BLaER1 treated with 17β-estradiol and CSF1 and Interleukin-3, amounts not matched to agents 10 nM and 100 nM (cell line): ENCODE results near the gene TOMM6.

Experiments used
- H3K27ac ChIP-seq, 11 experiments: shearing (Covaris generic); formaldehyde crosslinking; 2 replicates each; pipeline ENCODE4 v1.8.1; 2022
- H3K27me3 ChIP-seq, 11 experiments: shearing (Covaris generic); formaldehyde crosslinking; 2 replicates each; pipeline ENCODE4 v1.8.1; 2022
- H3K36me3 ChIP-seq, 11 experiments: shearing (Covaris generic); formaldehyde crosslinking; 2 replicates each; pipeline ENCODE4 v1.8.1; 2022
- H3K4me1 ChIP-seq, 10 experiments: shearing (Covaris generic); formaldehyde crosslinking; 2 replicates each; pipeline ENCODE4 v1.8.1; 2022
- H3K4me2 ChIP-seq, 11 experiments: shearing (Covaris generic); formaldehyde crosslinking; 2 replicates each; pipeline ENCODE4 v1.8.1; 2022
- H3K4me3 ChIP-seq, 10 experiments: shearing (Covaris generic); formaldehyde crosslinking; 2 replicates each; pipeline ENCODE4 v1.8.1; 2022
- H3K9ac ChIP-seq, 11 experiments: shearing (Covaris generic); formaldehyde crosslinking; 2 replicates each; pipeline ENCODE4 v1.8.1; 2022
- H3K9me3 ChIP-seq, 11 experiments: shearing (Covaris generic); formaldehyde crosslinking; replicated peaks in 1 of 11; 2 replicates each; pipeline ENCODE4 v1.8.1; 2022
- H4K20me1 ChIP-seq, 11 experiments: shearing (Covaris generic); formaldehyde crosslinking; 2 replicates each; pipeline ENCODE4 v1.8.1; 2022
- Cebpa-rat ChIP-seq, 11 experiments: shearing (Covaris generic); IDR thresholded peaks; 2 replicates each; pipeline ENCODE4 v1.8.1; 2022

TOMM6 gene

GRCh38 chr6:41787219-41787917 is at the start of gene TOMM6:
TOMM6 (plus strand) TSS chr6:41787694; CDS start chr6:41787698, 4 bp downstream.
- Histone ChIP-seq H3K36me3 (peaks cover 31 to 41% (median 38%) of the 10 kb centered on the region in 11 experiments), H3K4me2 (peak within 1 kb of the TSS; percentile 93 to 99 (median 98)), H4K20me1 (peaks cover 0 to 24% (median 8%) of the 10 kb centered on the region in 11 experiments; a peak in 12 of 22 replicates), H3K27ac (peak within 1 kb of the TSS; percentile 79 to 98 (median 95)), H3K9me3 (no peaks in the 10 kb centered on the region), H3K4me3 (peak within 1 kb of the TSS; percentile 84 to 99 (median 96)), H3K9ac (peak within 1 kb of the TSS; percentile 89 to 99 (median 96)), H3K4me1 (peaks cover 40 to 55% (median 44%) of the 10 kb centered on the region in 10 experiments), H3K27me3 (no peaks in the 10 kb centered on the region)
- TF ChIP-seq Cebpa-rat (IDR thresholded peaks at IDR 0.05), result no peak

GRCh38 chr6:41739041-41739440 is 48.5 kb upstream of the TOMM6 start:
- no peak for TF ChIP-seq Cebpa-rat (IDR thresholded peaks at IDR 0.05)
- Histone ChIP-seq H3K4me3 (no peak overlapping the region), H3K36me3 (no peaks in the 10 kb centered on the region), H3K4me1 (peaks cover 8 to 33% (median 18%) of the 10 kb centered on the region in 10 experiments), H3K27me3 (no peaks in the 10 kb centered on the region), H3K4me2 (no peak overlapping the region), H3K9ac (no peak overlapping the region), H4K20me1 (no peaks in the 10 kb centered on the region), H3K9me3 (no peaks in the 10 kb centered on the region), H3K27ac (no peak overlapping the region)

- peak overlapping the region in 1 of 11 experiments; percentile 42; a peak in 1 of 22 replicates for H3K4me2 ChIP-seq
- H3K9ac ChIP-seq, result peak overlapping the region in 2 of 11 experiments; percentile 24 to 43; a peak in 2 of 22 replicates
- no peaks in the 10 kb centered on the region for H3K36me3 ChIP-seq
- no peak overlapping the region for H3K4me3 ChIP-seq
- peaks cover 8 to 34% (median 18%) of the 10 kb centered on the region in 10 experiments for H3K4me1 ChIP-seq
- no peaks in the 10 kb centered on the region for H3K27me3 ChIP-seq
- no peak for TF ChIP-seq Cebpa-rat (IDR thresholded peaks at IDR 0.05)
- H4K20me1 ChIP-seq, result no peaks in the 10 kb centered on the region
- peak overlapping the region in 4 of 11 experiments; percentile 5 to 20 (median 16); a peak in 2 of 22 replicates for H3K27ac ChIP-seq
- H3K9me3 ChIP-seq, result no peaks in the 10 kb centered on the region
Observed at GRCh38 chr6:41740366-41741162, 46.9 kb upstream of the TOMM6 start.

- H3K27ac ChIP-seq, result no peak overlapping the region
- H3K4me2 ChIP-seq, result peak overlapping the region in 2 of 11 experiments; percentile 33 to 42; a peak in 2 of 22 replicates
- H3K27me3 ChIP-seq, result no peaks in the 10 kb centered on the region
- TF ChIP-seq Cebpa-rat (IDR thresholded peaks at IDR 0.05), result no peak
- no peak overlapping the region for H3K9ac ChIP-seq
- no peaks in the 10 kb centered on the region for H3K9me3 ChIP-seq
- no peak overlapping the region for H3K4me3 ChIP-seq
- peaks cover 0 to 23% (median 9%) of the 10 kb centered on the region in 10 experiments; a peak in 11 of 20 replicates for H3K4me1 ChIP-seq
- no peaks in the 10 kb centered on the region for H4K20me1 ChIP-seq
- no peaks in the 10 kb centered on the region for H3K36me3 ChIP-seq
Observed at GRCh38 chr6:41741625-41742490, 45.6 kb upstream of the TOMM6 start.

GRCh38 chr6:41743406-41744235 is 43.9 kb upstream of the TOMM6 start:
- Histone ChIP-seq H3K27ac (no peak overlapping the region), H3K4me1 (peaks cover 0 to 23% (median 9%) of the 10 kb centered on the region in 10 experiments; a peak in 9 of 20 replicates), H3K9ac (no peak overlapping the region), H3K27me3 (no peaks in the 10 kb centered on the region), H4K20me1 (no peaks in the 10 kb centered on the region), H3K4me3 (no peak overlapping the region), H3K4me2 (no peak overlapping the region), H3K9me3 (no peaks in the 10 kb centered on the region), H3K36me3 (no peaks in the 10 kb centered on the region)
- no peak for TF ChIP-seq Cebpa-rat (IDR thresholded peaks at IDR 0.05)

GRCh38 chr6:41744236-41744787 is 43.2 kb upstream of the TOMM6 start:
- H3K4me3 ChIP-seq, result no peak overlapping the region
- no peak overlapping the region for H3K9ac ChIP-seq
- no peaks in the 10 kb centered on the region for H3K9me3 ChIP-seq
- no peak for TF ChIP-seq Cebpa-rat (IDR thresholded peaks at IDR 0.05)
- no peak overlapping the region for H3K27ac ChIP-seq
- no peaks in the 10 kb centered on the region for H3K36me3 ChIP-seq
- H4K20me1 ChIP-seq, result no peaks in the 10 kb centered on the region
- no peak overlapping the region for H3K4me2 ChIP-seq
- H3K27me3 ChIP-seq, result no peaks in the 10 kb centered on the region
- peaks cover 0 to 23% (median 9%) of the 10 kb centered on the region in 10 experiments; a peak in 9 of 20 replicates for H3K4me1 ChIP-seq

GRCh38 chr6:41746107-41746506 is 41.4 kb upstream of the TOMM6 start:
- H3K27ac ChIP-seq, result no peak overlapping the region
- peaks cover 0 to 17% (median 5%) of the 10 kb centered on the region in 10 experiments; a peak in 6 of 20 replicates for H3K4me1 ChIP-seq
- H3K9me3 ChIP-seq, result no peaks in the 10 kb centered on the region
- H3K9ac ChIP-seq, result no peak overlapping the region
- no peaks in the 10 kb centered on the region for H4K20me1 ChIP-seq
- H3K4me2 ChIP-seq, result no peak overlapping the region
- no peak overlapping the region for H3K4me3 ChIP-seq
- no peak for TF ChIP-seq Cebpa-rat (IDR thresholded peaks at IDR 0.05)
- H3K27me3 ChIP-seq, result no peaks in the 10 kb centered on the region
- no peaks in the 10 kb centered on the region for H3K36me3 ChIP-seq
